ENCODE results near the gene CMTM4. TPM values are rescaled to one million over a fixed set of nuclear protein-coding genes. Genes with fewer than 3 reads are reported as not detected.
A peak's percentile ranks its signal among the peaks of the same experiment; 100 is the strongest.

CMTM4 gene
- total RNA-seq (1 to 10 TPM; 1.5 to 2.5 (median 1.8) TPM), polyA plus RNA-seq (under 1 TPM; 0.07 to 0.12 TPM), total RNA-seq (3.1 reads per million, percentile 16 among the genes with 10 or more reads in this experiment)

DNA sequence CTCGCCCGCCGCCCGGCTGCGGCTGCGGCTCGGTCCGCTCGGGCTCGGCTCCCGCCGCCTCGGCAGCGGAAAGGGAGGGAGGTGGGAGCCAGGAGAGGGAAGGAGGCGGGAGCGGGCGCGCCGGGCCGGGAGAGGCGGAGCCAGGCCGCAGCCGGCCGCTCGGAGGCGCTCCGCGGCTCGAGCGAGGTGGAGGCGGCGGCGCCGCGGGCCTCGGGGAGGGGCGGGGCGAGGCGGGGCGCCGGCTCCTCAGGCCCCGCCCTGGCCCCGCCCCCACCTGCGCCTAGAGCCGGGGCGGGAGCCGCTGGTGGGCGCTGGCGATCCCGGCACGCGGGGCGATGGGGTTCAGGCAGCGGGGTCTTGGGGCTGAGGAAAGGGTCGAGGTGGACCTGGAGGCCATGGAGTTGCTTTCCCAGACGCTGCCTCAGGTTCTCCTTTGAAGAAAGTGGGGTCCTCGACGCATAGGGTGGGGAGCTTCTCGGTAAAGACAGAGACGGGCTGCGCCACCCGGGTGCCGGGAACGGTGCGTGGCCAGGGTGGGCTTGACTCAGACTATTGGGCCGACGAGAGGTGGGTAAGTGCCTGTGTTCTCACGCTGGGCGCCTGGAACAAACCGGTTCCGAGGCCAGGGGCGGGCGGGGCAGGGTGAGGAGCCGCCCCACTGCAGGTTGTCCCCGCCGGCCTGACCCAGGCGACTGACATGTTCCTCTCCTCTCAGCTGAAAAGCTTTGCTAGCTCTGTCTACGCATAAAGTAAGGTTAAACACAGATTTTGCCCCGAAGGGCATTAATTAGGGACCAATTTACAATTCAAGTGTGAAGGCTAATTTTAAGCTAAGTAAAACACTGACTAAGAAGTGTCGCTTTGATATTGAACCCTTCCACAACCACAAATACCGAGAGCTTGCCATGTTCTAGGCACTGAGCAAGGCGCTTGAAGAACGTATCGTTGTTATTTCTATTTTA, at the start of gene CMTM4:
TSS of gene CMTM4 (minus strand) at position 75 of the 962 bp plus-strand sequence. CDS start 218 bp downstream, outside the sequence.
- ChIA-PET CTCF (interaction anchor here (0.6 to 1.2 kb wide), 3 partner anchors 10 to 31 kb away, joined by 3 to 5 read pairs (median 3); no protein-coding TSS in a partner anchor), POLR2A (no interaction called here)
- H3K27ac ChIP-seq (ENCODE audit: low read depth, low read length) = peak within 1 kb of the TSS; percentile 45
- Mint-ChIP-seq H3K27me3 (peaks cover 0 to 57% (median 7%) of the 10 kb centered on the region in 5 donors), H3K4me3 (peak within 1 kb of the TSS; percentile 77 to 91 (median 83)), H3K9me3 (peaks cover 0 to 3% (median 0%) of the 10 kb centered on the region in 11 donors), H3K36me3 (peaks cover 0 to 1% (median 0%) of the 10 kb centered on the region in 5 donors), H3K4me1 (peaks cover 6 to 16% (median 12%) of the 10 kb centered on the region in 7 donors), H3K27ac (peak within 1 kb of the TSS in 5 of 9 donors; percentile 36 to 81 (median 47))
- no peaks in the 10 kb centered on the region for H3K27me3 ChIP-seq (ENCODE audit: control insufficient read depth in 2 of 2, insufficient read depth in 2 of 2, low read length in 2 of 2)
- H3K4me1 ChIP-seq (ENCODE audit: control insufficient read depth in 2 of 2, insufficient read depth in 2 of 2, low read length in 2 of 2) = peaks cover 5 to 10% of the 10 kb centered on the region in 2 donors
- H3K4me3 ChIP-seq (ENCODE audit: low read length) = peak within 1 kb of the TSS; percentile 69
- ATAC-seq = peak; percentile 98
- H3K9me3 ChIP-seq (ENCODE audit: control insufficient read depth in 2 of 3, low read length in 3 of 3) = no peaks in the 10 kb centered on the region
- no peaks in the 10 kb centered on the region for H3K36me3 ChIP-seq (ENCODE audit: control insufficient read depth in 2 of 3, insufficient read depth in 3 of 3, low read length in 3 of 3)
- intact Hi-C loops (cut with micrococcal nuclease) = loop anchor here (1.0 to 5.0 kb wide), 9 partner anchors 32 to 330 kb away; partner anchors contain the start of genes DYNC1LI2 (in 2 of the 2), CBFB (in 1 of the 2), CKLF (in 1 of the 2) and TK2 (in 1 of the 2)
- DNase-seq = peak; percentile 56 to 85 (median 72)

DNA sequence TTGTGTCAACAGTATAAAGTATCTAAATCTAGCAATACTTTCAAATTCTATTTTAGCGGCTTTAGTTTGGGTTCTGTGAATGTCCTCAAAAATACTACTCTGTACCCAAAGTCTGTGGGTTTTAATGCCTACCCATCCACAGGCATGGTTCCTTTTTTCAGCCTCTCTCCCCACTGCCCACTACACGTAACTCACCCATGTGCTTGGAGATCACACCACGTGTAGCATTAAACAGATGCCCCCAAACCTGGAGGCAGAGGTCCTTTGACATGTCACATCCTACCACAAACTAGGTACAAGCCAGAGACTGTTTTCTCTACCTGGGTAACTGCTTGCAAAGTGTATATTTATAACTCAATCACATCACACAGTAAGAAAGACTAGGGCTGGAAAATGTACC, 49.5 kb upstream of the CMTM4 start:
- Mint-ChIP-seq H3K27ac (peak overlapping the region in 2 of 9 donors; percentile 9 to 59), H3K4me1 (peaks cover 28 to 55% (median 49%) of the 10 kb centered on the region in 7 donors), H3K27me3 (no peaks in the 10 kb centered on the region), H3K4me3 (peak overlapping the region in 2 of 10 donors; percentile 8 to 18), H3K9me3 (peaks cover 0 to 2% (median 0%) of the 10 kb centered on the region in 11 donors), H3K36me3 (peaks cover 0 to 33% (median 11%) of the 10 kb centered on the region in 5 donors)
- peaks cover 15 to 18% of the 10 kb centered on the region in 2 donors for H3K4me1 ChIP-seq (ENCODE audit: control insufficient read depth in 2 of 2, insufficient read depth in 2 of 2, low read length in 2 of 2)
- ChIA-PET POLR2A (no interaction called here), CTCF (no interaction called here)
- no peak overlapping the region for H3K27ac ChIP-seq (ENCODE audit: low read depth, low read length)
- H3K27me3 ChIP-seq (ENCODE audit: control insufficient read depth in 2 of 2, insufficient read depth in 2 of 2, low read length in 2 of 2) = no peaks in the 10 kb centered on the region
- intact Hi-C loops (cut with micrococcal nuclease) = no loop called here
- peaks cover 6 to 61% (median 17%) of the 10 kb centered on the region in 3 experiments for H3K36me3 ChIP-seq (ENCODE audit: control insufficient read depth in 2 of 3, insufficient read depth in 3 of 3, low read length in 3 of 3)
- no peak for ATAC-seq
- no peak overlapping the region for H3K4me3 ChIP-seq (ENCODE audit: low read length)
- no peaks in the 10 kb centered on the region for H3K9me3 ChIP-seq (ENCODE audit: control insufficient read depth in 2 of 3, low read length in 3 of 3)
- DNase-seq = no peak

- intact Hi-C loops (cut with micrococcal nuclease) = no loop called here
- Histone ChIP-seq H3K27ac (ENCODE audit: low read depth, low read length) (no peak overlapping the region), H3K9me3 (ENCODE audit: control insufficient read depth in 2 of 3, low read length in 3 of 3) (no peaks in the 10 kb centered on the region), H3K4me3 (ENCODE audit: low read length) (no peak overlapping the region), H3K27me3 (ENCODE audit: control insufficient read depth in 2 of 2, insufficient read depth in 2 of 2, low read length in 2 of 2) (no peaks in the 10 kb centered on the region), H3K36me3 (ENCODE audit: control insufficient read depth in 2 of 3, insufficient read depth in 3 of 3, low read length in 3 of 3) (peaks cover 15 to 67% (median 15%) of the 10 kb centered on the region in 3 experiments), H3K4me1 (ENCODE audit: control insufficient read depth in 2 of 2, insufficient read depth in 2 of 2, low read length in 2 of 2) (peaks cover 0 to 6% of the 10 kb centered on the region in 2 donors)
- H3K4me1 Mint-ChIP-seq = peaks cover 16 to 48% (median 42%) of the 10 kb centered on the region in 7 donors
- H3K4me3 Mint-ChIP-seq = no peak overlapping the region
- H3K36me3 Mint-ChIP-seq = peaks cover 0 to 33% (median 9%) of the 10 kb centered on the region in 5 donors
- H3K27ac Mint-ChIP-seq = no peak overlapping the region
- no peak for ATAC-seq
- no peak for DNase-seq
- no peaks in the 10 kb centered on the region for H3K27me3 Mint-ChIP-seq
- no peaks in the 10 kb centered on the region for H3K9me3 Mint-ChIP-seq
- POLR2A ChIA-PET = interaction anchor here (0.7 kb wide), 1 partner anchor 38 kb away, joined by 3 read pairs; no protein-coding TSS in a partner anchor
- CTCF ChIA-PET = interaction anchor here (1.2 to 2.5 kb wide), 4 partner anchors 9 to 335 kb away, joined by 3 to 14 read pairs (median 6); partner anchors contain the start of gene DYNC1LI2
Observed at GRCh38 chr16:66741950-66742808, 45.6 kb upstream of the CMTM4 start.

GRCh38 chr16:66741169-66741900, 44.8 kb upstream of the CMTM4 start:
- H3K9me3 Mint-ChIP-seq = no peaks in the 10 kb centered on the region
- H3K4me3 ChIP-seq (ENCODE audit: low read length) = no peak overlapping the region
- DNase-seq (no peak), ATAC-seq (no peak)
- no peak overlapping the region for H3K27ac Mint-ChIP-seq
- ChIA-PET POLR2A (no interaction called here), CTCF (interaction anchor here (1.3 to 2.5 kb wide), 4 partner anchors 10 to 335 kb away, joined by 3 to 14 read pairs (median 6); no protein-coding TSS in a partner anchor)
- peaks cover 16 to 43% (median 34%) of the 10 kb centered on the region in 7 donors for H3K4me1 Mint-ChIP-seq
- peaks cover 0 to 33% (median 9%) of the 10 kb centered on the region in 5 donors for H3K36me3 Mint-ChIP-seq
- H3K36me3 ChIP-seq (ENCODE audit: control insufficient read depth in 2 of 3, insufficient read depth in 3 of 3, low read length in 3 of 3) = peaks cover 15 to 64% (median 15%) of the 10 kb centered on the region in 3 experiments
- H3K27me3 ChIP-seq (ENCODE audit: control insufficient read depth in 2 of 2, insufficient read depth in 2 of 2, low read length in 2 of 2) = no peaks in the 10 kb centered on the region
- no peak overlapping the region for H3K27ac ChIP-seq (ENCODE audit: low read depth, low read length)
- H3K27me3 Mint-ChIP-seq = no peaks in the 10 kb centered on the region
- H3K4me1 ChIP-seq (ENCODE audit: control insufficient read depth in 2 of 2, insufficient read depth in 2 of 2, low read length in 2 of 2) = peaks cover 0 to 6% of the 10 kb centered on the region in 2 donors
- H3K9me3 ChIP-seq (ENCODE audit: control insufficient read depth in 2 of 3, low read length in 3 of 3) = no peaks in the 10 kb centered on the region
- intact Hi-C loops (cut with micrococcal nuclease) = no loop called here
- no peak overlapping the region for H3K4me3 Mint-ChIP-seq

- Mint-ChIP-seq H3K4me3 (peak overlapping the region in 1 of 10 donors; percentile 20), H3K27ac (peak overlapping the region in 3 of 9 donors; percentile 40 to 68 (median 61)), H3K27me3 (no peaks in the 10 kb centered on the region), H3K9me3 (no peaks in the 10 kb centered on the region), H3K4me1 (peaks cover 15 to 38% (median 29%) of the 10 kb centered on the region in 7 donors), H3K36me3 (peaks cover 0 to 37% (median 6%) of the 10 kb centered on the region in 5 donors)
- DNase-seq (no peak), ATAC-seq (no peak)
- H3K9me3 ChIP-seq (ENCODE audit: control insufficient read depth in 2 of 3, low read length in 3 of 3) = no peaks in the 10 kb centered on the region
- peaks cover 0 to 6% of the 10 kb centered on the region in 2 donors for H3K4me1 ChIP-seq (ENCODE audit: control insufficient read depth in 2 of 2, insufficient read depth in 2 of 2, low read length in 2 of 2)
- no peak overlapping the region for H3K27ac ChIP-seq (ENCODE audit: low read depth, low read length)
- H3K4me3 ChIP-seq (ENCODE audit: low read length) = no peak overlapping the region
- intact Hi-C loops (cut with micrococcal nuclease) = loop anchor here (1.0 kb wide), 2 partner anchors 89 to 334 kb away; no protein-coding TSS in a partner anchor
- peaks cover 15 to 71% (median 15%) of the 10 kb centered on the region in 3 experiments for H3K36me3 ChIP-seq (ENCODE audit: control insufficient read depth in 2 of 3, insufficient read depth in 3 of 3, low read length in 3 of 3)
- ChIA-PET CTCF (interaction anchor here (1.8 to 2.5 kb wide), 3 partner anchors 13 to 334 kb away, joined by 5 to 14 read pairs (median 7); no protein-coding TSS in a partner anchor), POLR2A (no interaction called here)
- no peaks in the 10 kb centered on the region for H3K27me3 ChIP-seq (ENCODE audit: control insufficient read depth in 2 of 2, insufficient read depth in 2 of 2, low read length in 2 of 2)
Observed at GRCh38 chr16:66740533-66740932, 44.0 kb upstream of the CMTM4 start.

Data from naive thymus-derived CD4-positive, alpha-beta T cell (primary cell).